Coronary artery (tissue), 2 donors: Measurements from ENCODE around the gene TRAF6.
A peak's percentile ranks its signal among the peaks of the same experiment; 100 is the strongest.
"Not testable (repeated sequence)": the region's sequence is repeated elsewhere in the genome, so short reads cannot be mapped to it uniquely, and the experiment has no call there.

ENCODE experiments used
- DNase-seq: peaks from one replicate; pipeline ENCODE4 v3.0.0-alpha.2; 2017; ENCODE audit warnings: low spot score
- H3K27ac ChIP-seq, 2 donors: fragments of 200-600 bp; sonication (generic); one replicate each; pipeline ENCODE4 v1.5.1; 2016 to 2019
- H3K4me3 ChIP-seq: fragments of 200-600 bp; sonication (generic); 2 replicates; pipeline ENCODE4 v1.5.1; 2016; ENCODE audit warnings: mild to moderate bottlenecking, moderate library complexity
- TF ChIP-seq, protein P1 (sequence below): fragments of 200-600 bp; sonication (generic); IDR thresholded peaks from one replicate; pipeline ENCODE4 v1.5.1; 2019; ENCODE audit warnings: antibody characterized with exemption

The TRAF6 gene

DNA sequence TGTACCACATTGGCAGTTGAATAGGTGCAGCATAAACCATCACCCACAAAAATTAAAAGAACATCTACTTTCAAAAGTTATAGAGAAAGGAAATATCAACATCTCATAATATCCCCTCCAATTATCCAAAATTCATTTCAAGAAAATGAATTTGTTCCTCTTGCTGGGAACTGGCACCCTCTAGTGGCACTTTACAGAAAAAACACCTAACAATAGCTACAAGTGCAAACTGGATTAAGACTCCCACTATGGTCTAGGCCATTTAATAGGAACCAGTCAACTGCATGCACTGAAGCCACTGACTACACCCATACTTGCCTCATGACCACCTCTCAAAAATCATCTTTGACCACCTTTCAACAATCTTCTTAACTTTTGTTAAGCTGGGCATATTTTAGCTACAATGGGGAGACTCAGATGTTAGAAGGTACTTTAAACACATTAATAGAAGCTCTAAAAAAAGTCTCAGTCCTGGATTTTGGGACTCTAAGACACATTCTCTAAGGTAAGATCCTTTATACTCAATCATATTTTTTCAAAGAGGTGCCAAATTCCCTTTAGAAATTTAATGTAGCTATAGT lies 17.3 kb downstream of the TRAF6 start:
- DNase-seq: no peak
- Histone ChIP-seq H3K27ac (no peak overlapping the region), H3K4me3 (no peak overlapping the region)
- TF ChIP-seq, protein P1, sequence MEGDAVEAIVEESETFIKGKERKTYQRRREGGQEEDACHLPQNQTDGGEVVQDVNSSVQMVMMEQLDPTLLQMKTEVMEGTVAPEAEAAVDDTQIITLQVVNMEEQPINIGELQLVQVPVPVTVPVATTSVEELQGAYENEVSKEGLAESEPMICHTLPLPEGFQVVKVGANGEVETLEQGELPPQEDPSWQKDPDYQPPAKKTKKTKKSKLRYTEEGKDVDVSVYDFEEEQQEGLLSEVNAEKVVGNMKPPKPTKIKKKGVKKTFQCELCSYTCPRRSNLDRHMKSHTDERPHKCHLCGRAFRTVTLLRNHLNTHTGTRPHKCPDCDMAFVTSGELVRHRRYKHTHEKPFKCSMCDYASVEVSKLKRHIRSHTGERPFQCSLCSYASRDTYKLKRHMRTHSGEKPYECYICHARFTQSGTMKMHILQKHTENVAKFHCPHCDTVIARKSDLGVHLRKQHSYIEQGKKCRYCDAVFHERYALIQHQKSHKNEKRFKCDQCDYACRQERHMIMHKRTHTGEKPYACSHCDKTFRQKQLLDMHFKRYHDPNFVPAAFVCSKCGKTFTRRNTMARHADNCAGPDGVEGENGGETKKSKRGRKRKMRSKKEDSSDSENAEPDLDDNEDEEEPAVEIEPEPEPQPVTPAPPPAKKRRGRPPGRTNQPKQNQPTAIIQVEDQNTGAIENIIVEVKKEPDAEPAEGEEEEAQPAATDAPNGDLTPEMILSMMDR: peak; percentile 62

DNA sequence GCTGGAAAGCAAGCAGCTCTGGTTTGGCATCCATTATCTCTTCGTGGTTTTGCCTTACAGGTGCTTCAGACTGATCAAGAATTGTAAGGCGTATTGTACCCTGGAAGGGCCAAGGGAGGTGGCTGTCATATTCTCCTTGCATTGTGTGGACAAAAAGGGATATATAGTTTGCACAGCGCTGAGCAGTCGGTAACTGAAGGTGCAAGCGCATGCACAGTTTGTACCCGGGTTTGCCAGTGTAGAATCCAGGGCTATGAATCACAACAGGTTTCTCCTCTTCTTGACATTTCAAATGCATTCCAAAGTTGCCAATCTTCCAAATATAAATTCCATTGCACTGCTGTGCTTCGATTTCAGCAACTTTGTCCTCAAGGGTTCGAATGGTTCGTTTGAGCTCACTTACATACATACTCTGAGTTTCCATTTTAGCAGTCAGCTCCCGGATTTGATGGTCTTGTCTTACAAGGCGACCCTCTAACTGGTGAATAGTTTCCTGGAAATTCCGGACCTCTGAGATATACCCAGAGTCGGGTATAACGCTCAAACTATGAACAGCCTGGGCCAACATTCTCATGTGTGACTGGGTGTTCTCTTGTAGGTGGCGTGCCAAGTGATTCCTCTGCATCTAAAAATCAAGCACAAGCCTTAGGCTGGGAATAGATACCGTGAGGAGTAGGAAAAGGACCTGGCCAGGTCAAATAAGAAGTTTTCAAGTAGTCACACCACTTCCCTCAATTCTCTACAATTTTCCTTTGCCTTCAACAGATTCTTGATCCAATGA lies 19.9 kb downstream of the TRAF6 start:
- Histone ChIP-seq H3K27ac (no peak overlapping the region), H3K4me3 (no peak overlapping the region)
- TF ChIP-seq, protein P1: no peak
- DNase-seq: no peak

DNA sequence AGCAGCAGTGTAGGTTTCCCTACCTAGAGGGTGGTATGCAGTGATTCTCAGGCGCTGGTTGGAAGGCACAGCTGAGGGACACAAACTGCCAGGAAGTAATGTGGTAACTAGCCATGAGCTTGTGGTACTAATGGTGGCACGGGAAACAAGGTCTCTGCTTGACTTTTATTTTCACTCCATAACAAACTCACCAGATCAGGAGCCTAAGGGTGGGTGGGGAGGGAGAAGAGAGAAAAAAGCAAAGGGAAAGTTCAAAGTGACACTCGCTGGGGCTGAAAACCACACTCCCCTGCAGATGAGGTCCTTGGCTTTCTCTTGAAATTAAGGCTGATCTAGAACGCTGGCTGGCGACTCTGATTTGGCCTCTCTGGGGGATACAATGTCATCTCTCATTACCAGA lies 22.0 kb downstream of the TRAF6 start:
- no peak for DNase-seq
- H3K4me3 ChIP-seq: no peak overlapping the region
- TF ChIP-seq, protein P1: no peak
- H3K27ac ChIP-seq: peak overlapping the region in 1 of 2 donors; percentile 43

DNA sequence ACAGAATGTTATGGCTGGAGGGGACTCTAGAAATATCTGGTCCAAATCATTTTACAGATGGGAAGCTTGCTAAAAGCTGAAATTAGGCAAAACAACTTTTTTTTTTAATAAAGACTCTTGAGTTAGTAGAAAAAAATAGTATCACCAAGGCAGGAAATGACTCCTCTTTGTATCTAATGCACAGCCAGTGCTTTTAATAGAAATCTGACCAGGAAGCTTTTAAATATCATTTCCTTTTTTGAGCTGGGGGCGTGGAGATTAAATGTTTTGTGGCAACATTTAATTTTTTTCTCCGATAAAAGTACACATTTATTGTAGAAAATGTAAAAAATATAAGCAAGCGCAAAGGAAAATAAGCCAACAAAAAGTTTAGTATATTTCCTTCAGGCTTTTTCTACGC lies 22.5 kb downstream of the TRAF6 start:
- H3K27ac ChIP-seq: no peak overlapping the region
- TF ChIP-seq, protein P1: no peak
- no peak overlapping the region for H3K4me3 ChIP-seq
- no peak for DNase-seq

DNA sequence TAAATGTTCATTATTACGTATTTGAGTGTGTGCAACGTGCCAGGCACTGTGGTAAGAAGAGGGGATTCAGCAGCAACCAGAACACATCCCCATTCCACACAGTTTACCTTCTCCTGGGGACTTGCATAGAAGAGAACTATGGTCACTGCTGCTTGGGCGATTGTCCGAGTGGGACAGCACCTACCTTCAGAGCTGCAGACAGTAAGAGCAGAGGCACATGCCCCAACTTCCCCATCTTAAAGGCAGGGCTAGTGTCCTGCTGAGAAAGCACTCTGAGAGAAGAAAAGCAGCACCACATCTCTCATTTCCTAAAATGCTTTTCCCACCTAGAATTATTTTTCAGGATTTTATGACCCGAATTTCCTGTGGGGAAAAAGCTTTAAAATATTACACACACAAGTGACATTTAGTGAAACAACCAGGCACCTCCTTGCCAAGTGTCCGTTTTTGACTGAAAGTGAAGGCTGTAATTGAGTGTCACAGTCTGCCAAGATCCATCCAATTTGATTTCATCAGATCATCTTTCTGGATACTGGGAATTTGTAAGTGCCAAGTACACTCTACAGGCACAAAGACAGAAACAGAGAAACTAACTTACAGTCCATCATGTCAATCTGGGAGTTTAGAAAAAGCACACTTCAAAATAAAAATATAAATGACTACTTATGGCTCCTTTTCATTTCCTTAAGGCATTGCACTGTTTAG lies 24.6 kb downstream of the TRAF6 start:
- no peak overlapping the region for H3K27ac ChIP-seq
- DNase-seq: no peak
- TF ChIP-seq, protein P1: no peak
- no peak overlapping the region for H3K4me3 ChIP-seq

DNA sequence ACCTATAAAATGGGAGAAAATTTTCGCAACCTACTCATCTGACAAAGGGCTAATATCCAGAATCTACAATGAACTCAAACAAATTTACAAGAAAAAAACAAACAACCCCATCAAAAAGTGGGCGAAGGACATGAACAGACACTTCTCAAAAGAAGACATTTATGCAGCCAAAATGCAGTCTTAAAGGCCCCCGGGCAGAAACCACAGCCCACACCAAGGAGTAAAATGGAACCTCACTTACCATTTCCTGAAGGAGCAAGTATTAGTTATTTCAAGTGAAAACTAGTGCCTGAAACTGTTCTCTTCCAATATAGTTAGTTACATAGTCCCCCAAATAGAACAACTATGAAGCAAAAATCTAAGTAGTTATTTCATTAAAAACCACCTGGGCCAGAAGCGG lies 27.0 kb downstream of the TRAF6 start:
- H3K4me3 ChIP-seq, DNase-seq, H3K27ac ChIP-seq: not testable (repeated sequence)

DNA sequence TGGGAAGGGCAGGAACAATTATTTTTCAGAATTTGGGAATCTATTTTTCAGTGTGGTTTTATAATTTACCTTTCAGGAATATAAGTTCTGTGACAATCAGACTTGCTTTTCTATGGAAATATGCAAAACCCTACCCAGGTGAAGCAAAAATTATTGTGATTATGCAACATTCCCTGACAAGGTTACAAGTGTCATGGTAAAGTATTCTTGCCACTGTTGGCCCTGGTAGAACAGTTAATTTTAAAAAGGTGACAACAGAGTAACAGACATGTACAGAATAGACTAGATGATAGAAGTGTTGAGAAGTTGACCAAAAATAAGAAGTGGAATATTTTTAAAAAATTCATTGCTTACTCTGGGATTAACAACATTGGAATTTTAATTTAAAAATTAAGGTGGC lies 29.2 kb downstream of the TRAF6 start:
- no peak overlapping the region for H3K4me3 ChIP-seq
- H3K27ac ChIP-seq: no peak overlapping the region
- TF ChIP-seq, protein P1: no peak
- DNase-seq: no peak
